ENCODE measurements around the gene PLEKHG3.

GRCh38 chr14:64789696-64790095, 85.5 kb downstream of the PLEKHG3 start:
- TF ChIP-seq, protein P1, sequence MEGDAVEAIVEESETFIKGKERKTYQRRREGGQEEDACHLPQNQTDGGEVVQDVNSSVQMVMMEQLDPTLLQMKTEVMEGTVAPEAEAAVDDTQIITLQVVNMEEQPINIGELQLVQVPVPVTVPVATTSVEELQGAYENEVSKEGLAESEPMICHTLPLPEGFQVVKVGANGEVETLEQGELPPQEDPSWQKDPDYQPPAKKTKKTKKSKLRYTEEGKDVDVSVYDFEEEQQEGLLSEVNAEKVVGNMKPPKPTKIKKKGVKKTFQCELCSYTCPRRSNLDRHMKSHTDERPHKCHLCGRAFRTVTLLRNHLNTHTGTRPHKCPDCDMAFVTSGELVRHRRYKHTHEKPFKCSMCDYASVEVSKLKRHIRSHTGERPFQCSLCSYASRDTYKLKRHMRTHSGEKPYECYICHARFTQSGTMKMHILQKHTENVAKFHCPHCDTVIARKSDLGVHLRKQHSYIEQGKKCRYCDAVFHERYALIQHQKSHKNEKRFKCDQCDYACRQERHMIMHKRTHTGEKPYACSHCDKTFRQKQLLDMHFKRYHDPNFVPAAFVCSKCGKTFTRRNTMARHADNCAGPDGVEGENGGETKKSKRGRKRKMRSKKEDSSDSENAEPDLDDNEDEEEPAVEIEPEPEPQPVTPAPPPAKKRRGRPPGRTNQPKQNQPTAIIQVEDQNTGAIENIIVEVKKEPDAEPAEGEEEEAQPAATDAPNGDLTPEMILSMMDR (IDR thresholded peaks at IDR 0.05): no peak
- TF ChIP-seq POLR2A (IDR thresholded peaks at IDR 0.05) (no peak), EP300 (IDR thresholded peaks at IDR 0.05) (no peak)
